GM18861 (cell line): ENCODE results near the gene DGCR2.
"Not testable (repeated sequence)": the region's sequence is repeated elsewhere in the genome, so short reads cannot be mapped to it uniquely, and the experiment has no call there.

ENCODE experiments used
- ATAC-seq: cut with Tn5 transposase; IDR thresholded peaks from one replicate; pipeline ENCODE4 v1.9.1; 2021; ENCODE audit not compliant: unreplicated experiment

DGCR2 gene

DNA sequence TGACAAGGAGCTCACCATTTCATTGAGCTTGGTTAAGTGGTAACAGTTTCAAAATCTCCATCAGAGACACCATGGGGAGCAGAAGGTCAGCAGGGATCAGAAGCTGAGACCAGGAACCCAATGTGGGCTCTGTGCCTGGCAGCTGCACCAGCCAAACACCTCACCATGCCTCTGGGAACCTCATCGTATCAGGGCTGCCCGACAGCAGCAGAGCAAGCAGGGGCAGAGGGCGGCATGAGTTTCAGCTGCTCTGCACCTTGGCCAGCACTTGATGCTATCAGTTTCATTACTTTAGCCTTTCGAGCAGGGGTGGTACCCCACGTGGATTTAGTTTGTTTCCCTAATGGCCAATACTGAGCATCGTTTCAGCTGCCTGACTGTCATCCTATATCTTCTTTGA is 77.8 kb downstream of the DGCR2 start:
- ATAC-seq = no peak

GRCh38 chr22:19043121-19044085 is 78.8 kb downstream of the DGCR2 start:
- no peak for ATAC-seq

GRCh38 chr22:19042285-19043120 is 79.7 kb downstream of the DGCR2 start:
- ATAC-seq = no peak

DNA sequence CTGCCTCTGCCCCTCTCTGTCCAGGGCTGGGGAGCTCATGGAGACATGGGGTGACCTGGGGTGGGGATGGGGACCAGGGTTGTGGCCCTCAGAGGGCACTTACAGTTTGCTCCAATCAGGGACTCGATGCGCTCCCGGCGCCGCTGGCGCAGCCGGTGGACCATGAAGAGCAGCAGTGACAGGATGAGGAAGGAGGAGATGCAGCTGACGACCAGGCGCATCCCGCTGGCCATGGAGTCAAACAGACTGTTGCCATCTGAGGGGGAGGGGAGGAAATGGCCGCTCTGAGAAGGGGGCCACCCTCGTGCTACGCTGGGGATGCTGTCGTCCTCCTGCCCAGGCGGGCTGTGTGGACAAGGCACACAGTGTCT is 80.5 kb downstream of the DGCR2 start:
- no peak for ATAC-seq

DNA sequence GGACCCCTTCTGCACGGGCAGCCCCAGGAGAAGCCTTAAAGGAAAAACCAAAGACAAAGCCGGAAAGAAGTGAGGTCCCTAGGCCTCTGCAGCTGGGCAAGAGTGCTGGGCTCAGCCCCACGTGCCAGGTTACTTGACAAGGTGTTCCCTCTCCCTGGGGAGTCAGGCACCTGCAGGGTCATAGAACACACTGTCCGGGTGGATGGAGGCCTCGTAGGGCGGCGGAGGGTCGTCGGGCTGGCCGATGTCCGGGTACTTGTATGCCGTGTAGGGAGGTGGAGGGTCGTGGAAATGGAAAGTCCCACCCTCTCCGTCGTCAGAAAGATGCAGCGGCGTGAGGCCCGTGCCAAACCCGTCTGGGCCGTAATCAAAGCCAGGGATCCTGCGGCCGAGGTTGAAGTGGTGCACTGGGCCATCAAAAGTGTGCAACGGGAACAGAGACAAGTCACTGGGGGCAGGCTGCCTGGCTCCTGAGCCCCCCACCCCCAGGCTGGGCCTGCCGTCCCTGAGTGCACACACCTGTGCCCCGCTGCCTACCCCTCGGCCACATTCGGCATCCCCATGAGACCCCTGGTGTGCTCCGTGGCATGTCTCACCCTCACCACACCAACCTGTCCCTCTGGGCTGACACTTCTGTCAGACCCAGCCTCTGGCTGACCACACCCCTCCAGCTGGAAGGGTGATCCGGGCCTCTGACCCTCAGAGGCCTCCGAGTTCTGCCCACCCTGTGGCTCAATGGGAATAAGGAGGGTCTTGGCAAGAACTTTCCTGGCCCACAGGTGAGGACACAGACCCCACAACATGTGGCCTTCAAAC is 81.1 kb downstream of the DGCR2 start:
- ATAC-seq = no peak

DNA sequence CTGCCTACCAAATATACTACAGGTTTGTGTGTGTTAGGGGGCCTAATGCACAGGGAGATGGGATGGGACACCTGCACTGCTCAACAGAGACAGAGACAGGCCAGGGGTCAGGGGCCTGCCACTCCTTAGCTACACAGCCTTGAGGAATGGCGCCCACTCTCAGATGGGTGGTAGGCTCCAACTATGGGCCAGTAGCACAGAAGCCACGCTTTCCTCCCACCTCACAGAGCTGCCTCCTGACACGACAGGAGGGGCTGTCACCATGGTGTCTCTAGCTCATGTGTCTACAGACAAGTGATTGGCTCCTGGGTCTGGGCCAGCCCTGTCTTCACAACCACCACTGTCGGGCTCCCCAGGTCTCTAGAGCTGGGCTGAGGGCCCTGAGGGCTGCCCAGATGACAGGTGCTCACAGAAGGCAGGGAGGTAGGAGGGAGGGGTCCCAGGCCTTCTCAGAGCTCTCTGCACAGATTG is 81.8 kb downstream of the DGCR2 start:
- no peak for ATAC-seq

GRCh38 chr22:19039796-19040280 is 82.4 kb downstream of the DGCR2 start:
- no peak for ATAC-seq

- no peak for ATAC-seq
These were observed 82.8 kb downstream of the DGCR2 start for GRCh38 chr22:19039448-19039780.

GRCh38 chr22:19038728-19039447 is 83.3 kb downstream of the DGCR2 start:
- no peak for ATAC-seq

DNA sequence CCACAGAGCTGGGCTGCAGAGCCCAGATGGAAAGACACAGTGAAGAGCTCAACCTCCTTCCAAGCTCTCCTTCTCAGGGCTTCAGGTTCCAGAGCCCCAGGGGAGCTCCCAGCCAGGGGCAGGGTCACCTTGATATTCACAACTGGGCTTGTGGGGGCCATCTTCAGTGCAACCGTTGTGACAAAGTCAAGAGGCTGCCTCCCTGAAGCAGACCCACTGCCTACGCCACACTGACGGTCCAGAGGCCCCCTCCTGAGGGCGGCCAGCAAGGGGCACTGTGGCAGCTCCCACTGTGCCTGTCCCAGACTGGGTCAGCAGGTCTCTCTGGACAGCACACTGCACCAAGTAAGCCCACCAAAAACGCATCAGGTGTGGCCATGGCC is 84.1 kb downstream of the DGCR2 start:
- ATAC-seq = no peak

DNA sequence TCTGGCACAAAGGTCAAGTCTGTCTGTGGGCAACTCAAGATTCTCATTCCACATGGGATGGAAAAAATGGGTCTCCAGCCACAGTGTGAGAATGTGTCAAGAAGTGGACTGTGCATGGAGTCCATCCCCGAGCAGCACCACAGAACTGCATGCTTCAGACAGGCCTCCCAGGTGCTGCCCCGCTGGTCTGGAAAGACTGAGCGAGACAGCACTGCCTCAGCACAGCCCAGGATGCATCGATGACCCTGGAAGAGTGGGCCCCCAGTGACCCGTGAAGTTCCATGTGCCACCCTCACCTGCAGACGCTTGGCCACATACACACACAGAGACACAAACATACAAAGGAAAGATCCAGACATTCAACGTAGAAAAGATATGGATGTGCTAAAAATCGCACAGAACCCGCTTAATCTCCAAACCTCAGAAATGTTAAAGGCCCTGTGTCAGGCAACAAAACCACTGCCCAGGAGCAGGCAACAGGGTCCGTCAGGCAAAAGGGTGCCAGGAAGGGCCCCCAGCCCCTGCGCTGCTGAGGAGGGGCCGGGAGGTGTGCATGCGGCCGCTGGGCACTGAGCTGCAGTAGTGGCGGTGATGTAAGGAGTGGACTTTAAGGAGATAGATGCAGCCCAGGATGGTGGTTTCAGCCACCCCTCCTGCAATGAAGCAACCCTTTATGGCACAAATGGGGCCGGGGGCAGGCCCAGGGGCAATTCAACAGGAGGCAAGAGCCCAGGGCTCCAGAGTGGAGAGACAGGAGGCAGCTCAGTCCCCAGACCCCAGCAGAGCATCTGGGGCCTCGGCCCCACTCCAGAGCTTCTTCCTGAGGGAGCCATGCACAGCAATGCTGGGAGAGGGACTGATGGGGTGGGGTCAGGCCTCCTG is 84.7 kb downstream of the DGCR2 start:
- no peak for ATAC-seq

DNA sequence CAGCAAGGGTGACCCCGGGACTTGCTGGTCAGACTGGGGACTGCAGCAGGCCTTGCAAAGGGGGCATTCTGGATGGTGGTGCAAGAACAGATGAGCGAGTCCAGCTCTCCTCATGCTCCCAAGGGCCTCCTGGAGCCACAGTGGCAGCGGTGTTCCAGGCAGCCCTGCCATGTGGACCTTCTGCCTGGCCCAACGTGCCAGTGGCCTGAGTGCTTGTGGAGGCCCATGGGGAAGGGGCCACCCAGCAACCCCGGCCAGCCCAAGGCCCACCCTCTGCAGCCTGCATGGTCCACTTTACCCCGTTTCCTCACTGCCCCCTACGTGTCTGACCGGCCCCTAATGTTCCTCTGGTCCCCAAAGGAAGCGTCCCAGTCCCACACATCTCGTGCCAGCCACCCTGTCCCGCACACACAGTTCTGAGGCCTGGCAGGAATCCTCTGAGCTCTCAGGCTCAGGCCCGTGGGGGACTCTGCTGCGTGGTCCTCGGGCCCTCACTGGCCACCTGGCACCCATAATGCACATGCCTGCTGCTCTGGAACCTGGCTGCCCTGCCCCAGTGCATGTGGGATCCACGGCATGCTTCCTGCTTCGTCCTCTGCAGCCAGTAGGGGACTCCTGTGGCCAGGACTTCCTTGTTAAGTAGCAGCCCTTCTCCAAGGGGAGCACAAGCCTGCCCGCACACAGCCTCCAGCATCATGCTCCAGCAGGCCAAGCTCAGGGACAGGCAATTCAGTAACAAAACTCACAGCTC is 85.5 kb downstream of the DGCR2 start:
- ATAC-seq = no peak

GRCh38 chr22:19036229-19036522 is 86.0 kb downstream of the DGCR2 start:
- ATAC-seq = no peak

- ATAC-seq = no peak
These were observed 86.6 kb downstream of the DGCR2 start for GRCh38 chr22:19035474-19036228.

DNA sequence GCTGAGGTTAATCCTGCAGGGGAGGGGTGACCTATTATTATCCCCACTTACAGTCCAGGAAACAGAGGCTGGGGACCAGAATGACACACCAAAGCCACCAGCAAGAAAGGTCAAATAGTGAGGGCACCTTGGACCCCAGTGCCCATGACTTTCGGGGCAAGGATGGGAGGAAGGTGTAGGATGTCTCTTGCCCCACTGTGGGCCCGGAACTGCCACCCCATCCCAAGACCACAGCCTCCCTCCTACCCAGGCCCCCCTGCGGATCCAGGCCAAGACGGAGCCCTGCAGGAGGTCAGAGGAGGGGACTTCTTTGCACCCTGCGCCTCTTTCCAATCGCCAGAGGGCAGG is 87.1 kb downstream of the DGCR2 start:
- not testable (repeated sequence) for ATAC-seq

- not testable (repeated sequence) for ATAC-seq
These were observed 87.5 kb downstream of the DGCR2 start for GRCh38 chr22:19034724-19035120.

GRCh38 chr22:19034031-19034723 is 88.0 kb downstream of the DGCR2 start:
- ATAC-seq = not testable (repeated sequence)

- ATAC-seq = not testable (repeated sequence)
These were observed 88.7 kb downstream of the DGCR2 start for GRCh38 chr22:19033568-19033905.
